Mesendoderm (in vitro differentiated cells): ENCODE results near the gene NCR2.

ENCODE experiments used
- DNase-seq: peaks from one replicate; pipeline ENCODE4 v3.0.0; 2013
- H2AK5ac ChIP-seq: 2 replicates; pipeline ENCODE4 v1.6.1; 2013; ENCODE audit warnings: low read length, inconsistent platforms
- H2BK120ac ChIP-seq: 2 replicates; pipeline ENCODE4 v1.6.1; 2013; ENCODE audit warnings: low read depth, mild to moderate bottlenecking, low read length, moderate library complexity, mixed read lengths
- H2BK15ac ChIP-seq: replicated peaks from 2 replicates; pipeline ENCODE4 v1.6.1; 2013; ENCODE audit warnings: low read depth, mild to moderate bottlenecking, moderate library complexity
- H2BK5ac ChIP-seq: 2 replicates; pipeline ENCODE4 v1.6.1; 2013; ENCODE audit warnings: low read length, inconsistent platforms
- H3K18ac ChIP-seq: 2 replicates; pipeline ENCODE4 v1.6.1; 2013; ENCODE audit warnings: mild to moderate bottlenecking, low read length, mixed read lengths
- H3K23ac ChIP-seq: one replicate; pipeline ENCODE4 v1.6.1; 2013; ENCODE audit warnings: low read length
- H3K27ac ChIP-seq: 2 replicates; pipeline ENCODE4 v1.5.1; 2013; ENCODE audit warnings: low read depth, mild to moderate bottlenecking, inconsistent platforms, low read length, moderate library complexity
- H3K27me3 ChIP-seq: 2 replicates; pipeline ENCODE4 v1.6.1; 2013; ENCODE audit warnings: low read length, control low read depth, mild to moderate bottlenecking, inconsistent platforms; ENCODE audit not compliant: insufficient read depth, poor library complexity
- H3K36me3 ChIP-seq: 2 replicates; pipeline ENCODE4 v1.6.1; 2013; ENCODE audit warnings: low read length, inconsistent platforms; ENCODE audit not compliant: control insufficient read depth, insufficient read depth
- H3K4ac ChIP-seq: one replicate; pipeline ENCODE4 v1.6.1; 2013; ENCODE audit warnings: low read depth, mild to moderate bottlenecking, low read length, moderate library complexity
- H3K4me1 ChIP-seq: 2 replicates; pipeline ENCODE4 v1.6.1; 2013; ENCODE audit warnings: low read depth, low read length, inconsistent platforms; ENCODE audit not compliant: control insufficient read depth
- H3K4me2 ChIP-seq: 2 replicates; pipeline ENCODE4 v1.6.1; 2013; ENCODE audit warnings: low read length
- H3K4me3 ChIP-seq: 2 replicates; pipeline ENCODE4 v1.5.1; 2013; ENCODE audit warnings: mild to moderate bottlenecking, low read length
- H3K56ac ChIP-seq: one replicate; pipeline ENCODE4 v1.6.1; 2013; ENCODE audit warnings: low read length
- H3K79me1 ChIP-seq: 2 replicates; pipeline ENCODE4 v1.6.1; 2013; ENCODE audit warnings: low read length, inconsistent platforms
- H3K79me2 ChIP-seq: 2 replicates; pipeline ENCODE4 v1.6.1; 2013; ENCODE audit warnings: mild to moderate bottlenecking, low read length; ENCODE audit not compliant: control insufficient read depth, insufficient read depth
- H3K9ac ChIP-seq: 2 replicates; pipeline ENCODE4 v1.6.1; 2013; ENCODE audit warnings: low read length, inconsistent platforms
- H4K5ac ChIP-seq: one replicate; pipeline ENCODE4 v1.6.1; 2013; ENCODE audit warnings: low read length
- H4K8ac ChIP-seq: one replicate; pipeline ENCODE4 v1.6.1; 2013; ENCODE audit warnings: low read depth, mild to moderate bottlenecking, control low read depth, low read length, moderate library complexity
- WGBS: extraction: QIAGEN DNeasy Blood & Tissue Kit; methylation state at CpG from one replicate; pipeline ENCODE4 v1.1.7; 2013; ENCODE audit warnings: low lambda C conversion rate, missing lambda C conversion rate; ENCODE audit not compliant: insufficient coverage; ENCODE audit errors: extremely low coverage; 5-methylcytosine and 5-hydroxymethylcytosine counted together

Gene NCR2

DNA sequence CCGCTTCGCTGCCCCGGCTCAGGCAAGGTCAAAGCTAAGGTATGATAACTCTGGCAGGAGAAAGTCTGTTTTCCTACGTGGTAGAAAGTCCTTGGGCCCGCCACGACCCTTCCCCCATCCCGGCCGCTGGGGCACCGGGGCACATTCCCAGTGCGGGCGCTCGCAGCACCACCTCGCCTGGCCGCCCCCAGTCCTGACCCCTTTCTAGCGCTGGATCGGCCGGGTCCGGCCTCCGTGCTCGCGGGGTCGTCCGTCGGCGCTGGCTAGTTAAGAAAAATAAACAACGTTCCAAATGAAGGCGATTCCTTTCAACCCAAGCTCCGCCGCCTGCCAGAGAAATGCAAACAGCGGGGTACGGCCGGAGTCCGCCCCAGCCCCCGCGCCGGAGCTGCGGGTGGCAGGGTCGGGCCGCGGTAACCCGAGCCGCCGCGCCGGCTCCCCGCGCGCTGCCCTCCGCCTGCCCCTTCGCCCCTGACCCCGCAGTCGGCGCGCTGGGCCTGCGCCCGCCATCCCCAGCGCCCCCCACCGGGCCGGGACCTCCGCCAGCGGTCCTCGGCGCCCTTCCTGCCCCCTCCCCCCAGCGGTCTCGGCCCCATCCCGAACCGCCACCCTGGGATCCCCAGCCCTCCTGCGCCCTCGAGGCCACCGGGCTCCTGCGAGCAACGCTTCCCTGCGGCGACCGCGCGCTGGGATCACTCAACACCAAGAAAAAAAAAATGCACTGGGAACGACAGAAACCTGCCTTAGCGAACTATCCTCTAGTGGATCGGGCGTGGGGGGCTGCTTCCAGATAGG lies 37.6 kb downstream of the NCR2 start:
- Histone ChIP-seq H4K8ac (no peak overlapping the region), H2BK120ac (no peak overlapping the region), H3K79me1 (no peaks in the 10 kb centered on the region), H3K4me2 (peak overlapping the region; percentile 75), H3K56ac (peak overlapping the region; percentile 85), H3K4me3 (no peak overlapping the region), H2BK15ac (no peak overlapping the region), H4K5ac (no peak overlapping the region), H3K27ac (no peak overlapping the region), H3K36me3 (no peaks in the 10 kb centered on the region), H2AK5ac (no peak overlapping the region), H3K4ac (no peak overlapping the region), H3K79me2 (no peaks in the 10 kb centered on the region), H3K23ac (peak overlapping the region; percentile 84), H3K4me1 (peaks cover 13% of the 10 kb centered on the region), H3K27me3 (peaks cover 38% of the 10 kb centered on the region), H3K18ac (peak overlapping the region; percentile 63), H2BK5ac (no peak overlapping the region), H3K9ac (peak overlapping the region; percentile 54)
- no CpG with 5 or more reads among the region's 81 CpGs for WGBS
- DNase-seq, result peak; percentile 5

- H3K4me1 ChIP-seq, result peaks cover 13% of the 10 kb centered on the region
- H2BK120ac ChIP-seq, result no peak overlapping the region
- no CpG with 5 or more reads among the region's 22 CpGs for WGBS
These were observed 38.2 kb downstream of the NCR2 start for GRCh38 chr6:41373627-41373918.

GRCh38 chr6:41373919-41374617 lies 38.7 kb downstream of the NCR2 start:
- Histone ChIP-seq H3K9ac (peak overlapping the region; percentile 54), H3K4ac (no peak overlapping the region), H3K4me2 (peak overlapping the region; percentile 75), H2BK5ac (no peak overlapping the region), H3K36me3 (no peaks in the 10 kb centered on the region), H3K4me1 (peaks cover 13% of the 10 kb centered on the region), H2AK5ac (no peak overlapping the region), H3K79me2 (no peaks in the 10 kb centered on the region), H2BK15ac (no peak overlapping the region), H4K8ac (no peak overlapping the region), H4K5ac (no peak overlapping the region), H3K23ac (peak overlapping the region; percentile 84), H3K27me3 (peaks cover 47% of the 10 kb centered on the region), H2BK120ac (no peak overlapping the region), H3K18ac (no peak overlapping the region), H3K79me1 (no peaks in the 10 kb centered on the region), H3K27ac (no peak overlapping the region), H3K4me3 (peak overlapping the region; percentile 5), H3K56ac (peak overlapping the region; percentile 85)
- no CpG with 5 or more reads among the region's 65 CpGs for WGBS
- DNase-seq, result peak; percentile 83

More at GRCh38 chr6:41373627-41373918, 38.2 kb downstream of the NCR2 start:
- H2BK5ac ChIP-seq, result no peak overlapping the region
- H3K23ac ChIP-seq, result peak overlapping the region; percentile 84
- H3K4me3 ChIP-seq, result no peak overlapping the region
- no peak overlapping the region for H4K8ac ChIP-seq
- peak overlapping the region; percentile 75 for H3K4me2 ChIP-seq
- H3K27ac ChIP-seq, result no peak overlapping the region
- peak overlapping the region; percentile 85 for H3K56ac ChIP-seq
- H3K4ac ChIP-seq, result no peak overlapping the region
- no peaks in the 10 kb centered on the region for H3K79me2 ChIP-seq
- no peak for DNase-seq
- H2AK5ac ChIP-seq, result no peak overlapping the region
- H4K5ac ChIP-seq, result no peak overlapping the region
- H2BK15ac ChIP-seq, result no peak overlapping the region
- H3K9ac ChIP-seq, result peak overlapping the region; percentile 54
- no peaks in the 10 kb centered on the region for H3K36me3 ChIP-seq
- peaks cover 44% of the 10 kb centered on the region for H3K27me3 ChIP-seq
- no peak overlapping the region for H3K18ac ChIP-seq
- no peaks in the 10 kb centered on the region for H3K79me1 ChIP-seq

GRCh38 chr6:41374618-41375590 lies 39.5 kb downstream of the NCR2 start:
- no peak overlapping the region for H4K5ac ChIP-seq
- H3K4me1 ChIP-seq, result peaks cover 13% of the 10 kb centered on the region
- no peak overlapping the region for H3K4ac ChIP-seq
- no peak overlapping the region for H4K8ac ChIP-seq
- no peaks in the 10 kb centered on the region for H3K79me1 ChIP-seq
- H2AK5ac ChIP-seq, result no peak overlapping the region
- no peak overlapping the region for H2BK15ac ChIP-seq
- H3K18ac ChIP-seq, result no peak overlapping the region
- peaks cover 47% of the 10 kb centered on the region for H3K27me3 ChIP-seq
- H3K4me2 ChIP-seq, result peak overlapping the region; percentile 56
- H3K4me3 ChIP-seq, result no peak overlapping the region
- H3K27ac ChIP-seq, result no peak overlapping the region
- H3K56ac ChIP-seq, result peak overlapping the region; percentile 66
- no peaks in the 10 kb centered on the region for H3K79me2 ChIP-seq
- no peaks in the 10 kb centered on the region for H3K36me3 ChIP-seq
- DNase-seq, result peak; percentile 63
- H2BK5ac ChIP-seq, result no peak overlapping the region
- no CpG with 5 or more reads among the region's 46 CpGs for WGBS
- peak overlapping the region; percentile 26 for H3K9ac ChIP-seq
- H3K23ac ChIP-seq, result no peak overlapping the region
- no peak overlapping the region for H2BK120ac ChIP-seq

DNA sequence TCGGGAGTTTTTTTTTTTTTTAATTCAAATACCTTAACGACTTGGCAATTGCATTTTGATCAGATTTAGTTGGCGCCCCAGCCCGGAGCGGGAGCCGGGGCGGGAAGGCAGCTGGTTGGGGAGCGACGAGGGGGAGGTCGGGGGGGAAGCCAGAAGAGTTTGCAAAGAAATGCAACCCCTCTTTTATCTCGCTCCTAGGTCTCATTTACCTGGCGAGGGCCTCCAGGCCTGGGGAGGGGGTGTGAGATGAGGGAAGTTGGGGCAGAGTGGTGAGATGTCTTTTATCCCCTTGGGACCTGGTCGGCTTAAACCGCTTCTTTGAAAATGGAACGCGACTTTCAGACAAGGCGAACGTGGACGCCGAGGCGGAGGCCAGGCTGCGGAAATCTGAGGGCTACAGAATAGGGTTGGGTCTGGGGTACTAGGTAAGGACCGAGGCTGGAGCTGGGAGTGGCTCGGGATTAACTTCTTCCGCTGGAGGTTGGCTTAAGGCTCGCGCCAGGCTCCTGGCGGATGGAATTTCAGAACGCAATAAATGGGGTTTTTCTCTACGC lies 40.3 kb downstream of the NCR2 start:
- Histone ChIP-seq H3K56ac (peak overlapping the region; percentile 53), H3K23ac (no peak overlapping the region), H3K79me2 (no peaks in the 10 kb centered on the region), H2AK5ac (no peak overlapping the region), H3K79me1 (no peaks in the 10 kb centered on the region), H4K5ac (no peak overlapping the region), H3K27ac (no peak overlapping the region), H3K4me2 (peak overlapping the region; percentile 56), H2BK5ac (no peak overlapping the region), H3K4me3 (no peak overlapping the region), H3K27me3 (peaks cover 47% of the 10 kb centered on the region), H3K4me1 (peaks cover 13% of the 10 kb centered on the region), H4K8ac (no peak overlapping the region), H2BK120ac (no peak overlapping the region), H2BK15ac (no peak overlapping the region), H3K18ac (no peak overlapping the region), H3K36me3 (no peaks in the 10 kb centered on the region), H3K4ac (no peak overlapping the region), H3K9ac (peak overlapping the region; percentile 23)
- no CpG with 5 or more reads among the region's 30 CpGs for WGBS
- peak; percentile 37 for DNase-seq
